IMR-90 (cell line): ENCODE measurements around the gene NOTCH2. TPM values are rescaled to one million over a fixed set of nuclear protein-coding genes. Genes with fewer than 3 reads are reported as not detected.
"Not testable (repeated sequence)": the region's sequence is repeated elsewhere in the genome, so short reads cannot be mapped to it uniquely, and the experiment has no call there.

Experiments used
- ATAC-seq: fragments of 200-7000 bp; cut with Tn5 transposase; 2 replicates; pipeline ENCODE4 v1.9.1; 2020; ENCODE audit warnings: low read depth, mild to moderate bottlenecking, moderate library complexity
- BruUV-seq: library from RNA; stranded (reverse); fragments of 400-500 nt; replicated peaks from 2 replicates; lab custom pipeline; 2021; lab: Mats Ljungman, UMichigan
- CTCF ChIA-PET: fragments of 300-600 bp; formaldehyde crosslinking; extraction: SDS; loops from one replicate; lab custom pipeline; 2021; ENCODE audit warnings: antibody characterized with exemption; lab: Yijun Ruan, JAX
- POLR2A ChIA-PET: fragments of 300-600 bp; sonication (Branson Sonifier 250); formaldehyde crosslinking; loops from one replicate; lab custom pipeline; 2022; ENCODE audit warnings: antibody characterized with exemption; ENCODE audit not compliant: unreplicated experiment; lab: Charles Lee
- DNase-seq: peaks from one replicate; pipeline ENCODE4 v3.0.0; 2013
- H2AFZ ChIP-seq: replicated peaks from 2 replicates; pipeline ENCODE3; 2013; ENCODE audit warnings: low read length, mild to moderate bottlenecking; ENCODE audit not compliant: poor library complexity
- H2AK5ac ChIP-seq: 2 replicates; pipeline ENCODE4 v1.6.1; 2013; ENCODE audit warnings: low read depth, low read length, inconsistent platforms
- H2AK9ac ChIP-seq: replicated peaks from 2 replicates; pipeline ENCODE3; 2013; ENCODE audit warnings: mild to moderate bottlenecking, low read depth, low read length, moderate library complexity; ENCODE audit not compliant: poor library complexity
- H2BK120ac ChIP-seq: 2 replicates; pipeline ENCODE4 v1.6.1; 2013; ENCODE audit warnings: low read depth, low read length, inconsistent platforms
- H2BK15ac ChIP-seq: 3 replicates; pipeline ENCODE4 v1.6.1; 2013; ENCODE audit warnings: low read depth, low read length, inconsistent platforms
- H2BK20ac ChIP-seq: 2 replicates; pipeline ENCODE4 v1.6.1; 2013; ENCODE audit warnings: low read depth, mild to moderate bottlenecking, inconsistent platforms, low read length, moderate library complexity
- H2BK5ac ChIP-seq: 2 replicates; pipeline ENCODE4 v1.6.1; 2013; ENCODE audit warnings: mild to moderate bottlenecking, low read depth, low read length, inconsistent platforms; ENCODE audit not compliant: poor library complexity, severe bottlenecking
- H3K14ac ChIP-seq: replicated peaks from 2 replicates; pipeline ENCODE4 v1.6.1; 2013; ENCODE audit warnings: low read depth, low read length, inconsistent platforms
- H3K18ac ChIP-seq: 2 replicates; pipeline ENCODE4 v1.6.1; 2013; ENCODE audit warnings: low read depth, low read length, control low read depth
- H3K23ac ChIP-seq: 2 replicates; pipeline ENCODE4 v1.6.1; 2013; ENCODE audit warnings: low read depth, low read length, inconsistent platforms
- H3K27ac ChIP-seq: 2 replicates; pipeline ENCODE4 v1.5.1; 2013; ENCODE audit warnings: mild to moderate bottlenecking, control low read depth, low read length; ENCODE audit not compliant: insufficient read depth
- H3K27me3 ChIP-seq: 2 replicates; pipeline ENCODE4 v1.6.1; 2013; ENCODE audit warnings: low read length; ENCODE audit not compliant: control insufficient read depth, insufficient read depth
- H3K36me3 ChIP-seq: 2 replicates; pipeline ENCODE4 v1.6.1; 2013; ENCODE audit warnings: low read length, mixed read lengths; ENCODE audit not compliant: control insufficient read depth, insufficient read depth
- H3K4ac ChIP-seq: 2 replicates; pipeline ENCODE4 v1.6.1; 2013; ENCODE audit warnings: low read depth, low read length, inconsistent platforms
- H3K4me1 ChIP-seq: 2 replicates; pipeline ENCODE4 v1.6.1; 2013; ENCODE audit warnings: low read length, mixed read lengths; ENCODE audit not compliant: control insufficient read depth, insufficient read depth
- H3K4me2 ChIP-seq: 2 replicates; pipeline ENCODE4 v1.6.1; 2013; ENCODE audit warnings: low read depth, mild to moderate bottlenecking, control low read depth, low read length, moderate library complexity
- H3K4me3 ChIP-seq: 2 replicates; pipeline ENCODE4 v1.5.1; 2013; ENCODE audit warnings: low read depth, mild to moderate bottlenecking, control low read depth, low read length, moderate library complexity; ENCODE audit not compliant: insufficient read depth
- H3K56ac ChIP-seq: 2 replicates; pipeline ENCODE4 v1.6.1; 2013; ENCODE audit warnings: low read length, inconsistent platforms; ENCODE audit not compliant: insufficient read depth; ENCODE audit errors: extremely low read depth
- H3K79me1 ChIP-seq, 2 experiments: 2 replicates each; pipeline ENCODE4 v1.6.1; 2013; ENCODE audit warnings: low read length in 2 of 2, inconsistent platforms in 1 of 2, low read depth in 1 of 2
- H3K9ac ChIP-seq: 2 replicates; pipeline ENCODE4 v1.6.1; 2013; ENCODE audit warnings: low read depth, low read length, control low read depth
- H3K9me1 ChIP-seq: 2 replicates; pipeline ENCODE4 v1.6.1; 2013; ENCODE audit warnings: low read length, inconsistent platforms; ENCODE audit not compliant: insufficient read depth
- H3K9me3 ChIP-seq: 2 replicates; pipeline ENCODE4 v1.6.1; 2013; ENCODE audit warnings: low read length; ENCODE audit not compliant: control insufficient read depth, insufficient read depth
- H4K20me1 ChIP-seq: 2 replicates; pipeline ENCODE4 v1.6.1; 2013; ENCODE audit warnings: low read length, inconsistent platforms; ENCODE audit not compliant: insufficient read depth
- H4K5ac ChIP-seq: 2 replicates; pipeline ENCODE4 v1.6.1; 2013; ENCODE audit warnings: mild to moderate bottlenecking, low read depth, low read length, control low read depth
- H4K8ac ChIP-seq, 2 experiments: 2 replicates each; pipeline ENCODE4 v1.6.1; 2013; ENCODE audit warnings: low read depth in 2 of 2, low read length in 2 of 2, control low read depth in 1 of 2, inconsistent platforms in 1 of 2
- H4K91ac ChIP-seq: 2 replicates; pipeline ENCODE4 v1.6.1; 2013; ENCODE audit warnings: low read depth, low read length, inconsistent platforms; ENCODE audit not compliant: insufficient read depth
- WGBS, 2 experiments: methylation state at CpG; one replicate each; pipeline versions ENCODE4 v1.1.5 to v1.1.7; 2013; ENCODE audit warnings: missing lambda C conversion rate in 2 of 2; ENCODE audit not compliant: insufficient read length in 1 of 2; ENCODE audit errors: extremely low coverage in 2 of 2; 5-methylcytosine and 5-hydroxymethylcytosine counted together
- dilution Hi-C: fragments of 300-500 bp; cut with HindIII; formaldehyde crosslinking; loops from one replicate; pipeline ENCODE4 v1.14.3; 2018; ENCODE audit warnings: low sequenced_read_pairs; ENCODE audit not compliant: unreplicated experiment
- in situ Hi-C: fragments of 300-500 bp; cut with MboI; formaldehyde crosslinking; loops from 3 replicates; pipeline ENCODE4 v1.14.3; 2019; ENCODE audit warnings: low sequenced_read_pairs, inconsistent platforms, mixed read lengths
- intact Hi-C: fragments of 100-400 bp; cut with micrococcal nuclease; formaldehyde crosslinking; loops from 2 replicates; pipeline ENCODE4 v1.10.0; 2022
- polyA plus RNA-seq, 3 experiments: library from polyadenylated mRNA; depleted of rRNA; stranded (reverse); fragments of >200 nt; gene quantifications; 2 replicates each; pipeline ENCODE4 v1.2.3, GENCODE V29; 2012; ENCODE audit warnings: low replicate concordance in 1 of 3
- total RNA-seq: library from RNA; depleted of rRNA; stranded (reverse); fragments of >200 nt; gene quantifications from 2 replicates; pipeline ENCODE4 v1.2.3, GENCODE V29; 2012

The NOTCH2 gene
- total and polyA plus RNA-seq, 2 of the 4 experiments (the other 2 are of a cell fraction) = 40.4 to 131 TPM

GRCh38 chr1:120109180-120109579, 39.7 kb upstream of the NOTCH2 start:
- H3K79me1 ChIP-seq, H3K9me1 ChIP-seq, H2BK120ac ChIP-seq, H3K4me2 ChIP-seq, H4K8ac ChIP-seq, dilution Hi-C loops, H2AFZ ChIP-seq, H3K4me3 ChIP-seq, CTCF ChIA-PET, H4K5ac ChIP-seq, H3K56ac ChIP-seq, in situ Hi-C loops, ATAC-seq, H2BK5ac ChIP-seq, H3K23ac ChIP-seq, H3K36me3 ChIP-seq, H3K14ac ChIP-seq, H2AK5ac ChIP-seq, BruUV-seq, H4K91ac ChIP-seq, H4K20me1 ChIP-seq, H3K9ac ChIP-seq, H3K27ac ChIP-seq, intact Hi-C loops, H3K27me3 ChIP-seq, DNase-seq, H2BK20ac ChIP-seq, H2AK9ac ChIP-seq, H3K18ac ChIP-seq, H3K4me1 ChIP-seq, H3K4ac ChIP-seq, POLR2A ChIA-PET, H2BK15ac ChIP-seq, H3K9me3 ChIP-seq: not testable (repeated sequence)
- WGBS, 2 experiments = no CpG with 5 or more reads among the region's 10 CpGs

- H3K9ac ChIP-seq, H3K23ac ChIP-seq, H2BK15ac ChIP-seq, CTCF ChIA-PET, H3K14ac ChIP-seq, H4K8ac ChIP-seq, H4K20me1 ChIP-seq, H4K91ac ChIP-seq, dilution Hi-C loops, H3K36me3 ChIP-seq, H2AK5ac ChIP-seq, H3K56ac ChIP-seq, H3K27ac ChIP-seq, BruUV-seq, H3K4me2 ChIP-seq, intact Hi-C loops, H2BK5ac ChIP-seq, H3K79me1 ChIP-seq, H2AFZ ChIP-seq, H3K4me1 ChIP-seq, POLR2A ChIA-PET, H3K9me3 ChIP-seq, H3K27me3 ChIP-seq, H2BK120ac ChIP-seq, in situ Hi-C loops, ATAC-seq, H3K4me3 ChIP-seq, H2AK9ac ChIP-seq, H3K4ac ChIP-seq, H2BK20ac ChIP-seq, H3K9me1 ChIP-seq, DNase-seq, H3K18ac ChIP-seq, H4K5ac ChIP-seq: not testable (repeated sequence)
- whole genome bisulfite sequencing, 2 experiments = no CpG with 5 or more reads among the region's 2 CpGs
Observed at GRCh38 chr1:120105288-120105687, 35.8 kb upstream of the NOTCH2 start.
